PC-9 (cell line): ENCODE data around the gene SETD1B.

Experiments
- EZH2 ChIP-seq: fragments of 200-600 bp; sonication (generic); IDR thresholded peaks from 2 replicates; pipeline ENCODE4 v1.8.0; 2017; ENCODE audit warnings: antibody characterized with exemption, low read depth
- TF ChIP-seq, protein P1 (sequence below): fragments of 200-600 bp; sonication (generic); conservative IDR thresholded peaks from 2 replicates; pipeline ENCODE4 v1.6.1; 2017; ENCODE audit warnings: mixed run types, antibody characterized with exemption, mild to moderate bottlenecking, moderate library complexity

GRCh38 chr12:121796855-121797751, 6.7 kb upstream of the SETD1B start:
- TF ChIP-seq, protein P1, sequence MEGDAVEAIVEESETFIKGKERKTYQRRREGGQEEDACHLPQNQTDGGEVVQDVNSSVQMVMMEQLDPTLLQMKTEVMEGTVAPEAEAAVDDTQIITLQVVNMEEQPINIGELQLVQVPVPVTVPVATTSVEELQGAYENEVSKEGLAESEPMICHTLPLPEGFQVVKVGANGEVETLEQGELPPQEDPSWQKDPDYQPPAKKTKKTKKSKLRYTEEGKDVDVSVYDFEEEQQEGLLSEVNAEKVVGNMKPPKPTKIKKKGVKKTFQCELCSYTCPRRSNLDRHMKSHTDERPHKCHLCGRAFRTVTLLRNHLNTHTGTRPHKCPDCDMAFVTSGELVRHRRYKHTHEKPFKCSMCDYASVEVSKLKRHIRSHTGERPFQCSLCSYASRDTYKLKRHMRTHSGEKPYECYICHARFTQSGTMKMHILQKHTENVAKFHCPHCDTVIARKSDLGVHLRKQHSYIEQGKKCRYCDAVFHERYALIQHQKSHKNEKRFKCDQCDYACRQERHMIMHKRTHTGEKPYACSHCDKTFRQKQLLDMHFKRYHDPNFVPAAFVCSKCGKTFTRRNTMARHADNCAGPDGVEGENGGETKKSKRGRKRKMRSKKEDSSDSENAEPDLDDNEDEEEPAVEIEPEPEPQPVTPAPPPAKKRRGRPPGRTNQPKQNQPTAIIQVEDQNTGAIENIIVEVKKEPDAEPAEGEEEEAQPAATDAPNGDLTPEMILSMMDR = peak; percentile 33; the same call in 1 of the 2 replicates
- TF ChIP-seq EZH2 = no peak
